ENCODE measurements around the gene APOL2. TPM values are rescaled to one million over a fixed set of nuclear protein-coding genes. Genes with fewer than 3 reads are reported as not detected.
"Not testable (repeated sequence)": the region's sequence is repeated elsewhere in the genome, so short reads cannot be mapped to it uniquely, and the experiment has no call there.

APOL2 gene
- total RNA-seq, 2 donors from 2014 or later = 64.5 to 69.5 TPM

- Mint-ChIP-seq H3K4me1 (ENCODE audit: low read depth) (peaks cover 40% of the 10 kb centered on the region), H3K4me3 (no peak overlapping the region), H3K27me3 (ENCODE audit: low read depth) (no peaks in the 10 kb centered on the region), H3K27ac (peak overlapping the region; percentile 63), H3K9me3 (no peaks in the 10 kb centered on the region), H3K36me3 (ENCODE audit: insufficient read depth in 2 of 2) (peaks cover 4 to 6% of the 10 kb centered on the region in 2 donors)
- ATAC-seq (replicated peaks in 1 of 2) (peak; percentile 74 to 78), DNase-seq (peak; percentile 67 to 69)
Measured at GRCh38 chr22:36277482-36278291, 38.4 kb upstream of the APOL2 start.

DNA sequence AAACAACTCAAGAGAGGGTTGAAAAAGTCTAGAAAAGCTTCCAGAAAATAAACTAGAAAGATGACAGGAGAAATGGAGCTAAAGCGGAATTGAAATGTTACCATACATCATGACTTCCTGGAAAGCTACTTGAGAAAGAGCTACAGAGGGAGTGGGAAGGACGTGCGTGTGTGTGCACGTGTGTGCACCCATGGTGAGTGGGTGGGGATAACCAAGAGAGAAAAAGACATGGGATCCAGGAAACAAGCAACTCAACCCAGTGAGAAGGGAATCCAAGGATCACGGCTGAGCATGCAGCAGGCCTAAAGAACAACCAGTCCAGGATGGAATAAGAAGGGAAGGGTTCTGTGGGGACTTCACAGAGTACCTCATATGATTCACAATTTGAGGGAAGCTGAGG, 35.2 kb upstream of the APOL2 start:
- Mint-ChIP-seq H3K4me3 (no peak overlapping the region), H3K36me3 (ENCODE audit: insufficient read depth in 2 of 2) (no peaks in the 10 kb centered on the region), H3K27me3 (ENCODE audit: low read depth) (no peaks in the 10 kb centered on the region), H3K9me3 (no peaks in the 10 kb centered on the region), H3K27ac (no peak overlapping the region), H3K4me1 (ENCODE audit: low read depth) (peaks cover 40% of the 10 kb centered on the region)
- ATAC-seq (replicated peaks in 1 of 2) (no peak), DNase-seq (no peak)

- H3K4me3 Mint-ChIP-seq; ATAC-seq (replicated peaks in 1 of 2); H3K36me3 Mint-ChIP-seq (ENCODE audit: insufficient read depth in 2 of 2); DNase-seq; H3K9me3 Mint-ChIP-seq; H3K27me3 Mint-ChIP-seq (ENCODE audit: low read depth): not testable (repeated sequence)
- peaks cover 23% of the 10 kb centered on the region for H3K4me1 Mint-ChIP-seq (ENCODE audit: low read depth)
- peak overlapping the region; percentile 53 for H3K27ac Mint-ChIP-seq
Measured at GRCh38 chr22:36271951-36272350, 32.6 kb upstream of the APOL2 start.

DNA sequence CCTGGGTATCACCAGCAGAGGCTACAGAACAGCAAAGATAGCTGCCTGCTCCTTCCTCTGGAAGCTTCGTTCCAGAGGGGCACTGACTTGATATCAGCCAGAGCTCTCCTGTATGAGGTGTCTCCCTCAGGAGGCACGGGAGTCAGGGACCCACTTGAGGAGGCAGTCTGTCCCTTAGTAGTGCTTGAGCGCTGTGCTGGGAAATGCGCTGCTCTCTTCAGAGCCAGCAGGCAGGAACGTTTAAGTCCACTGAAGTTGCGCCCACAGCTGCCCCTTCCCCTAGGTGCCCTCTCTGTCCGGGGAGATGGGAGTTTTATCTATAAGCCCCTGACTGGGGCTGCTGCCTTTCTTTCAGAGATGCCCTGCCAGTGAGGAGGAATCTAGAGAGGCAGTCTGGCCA, 31.9 kb upstream of the APOL2 start:
- H3K27me3 Mint-ChIP-seq (ENCODE audit: low read depth); H3K27ac Mint-ChIP-seq; H3K9me3 Mint-ChIP-seq; H3K36me3 Mint-ChIP-seq (ENCODE audit: insufficient read depth in 2 of 2); ATAC-seq (replicated peaks in 1 of 2); H3K4me3 Mint-ChIP-seq; DNase-seq: not testable (repeated sequence)
- peaks cover 19% of the 10 kb centered on the region for H3K4me1 Mint-ChIP-seq (ENCODE audit: low read depth)

DNA sequence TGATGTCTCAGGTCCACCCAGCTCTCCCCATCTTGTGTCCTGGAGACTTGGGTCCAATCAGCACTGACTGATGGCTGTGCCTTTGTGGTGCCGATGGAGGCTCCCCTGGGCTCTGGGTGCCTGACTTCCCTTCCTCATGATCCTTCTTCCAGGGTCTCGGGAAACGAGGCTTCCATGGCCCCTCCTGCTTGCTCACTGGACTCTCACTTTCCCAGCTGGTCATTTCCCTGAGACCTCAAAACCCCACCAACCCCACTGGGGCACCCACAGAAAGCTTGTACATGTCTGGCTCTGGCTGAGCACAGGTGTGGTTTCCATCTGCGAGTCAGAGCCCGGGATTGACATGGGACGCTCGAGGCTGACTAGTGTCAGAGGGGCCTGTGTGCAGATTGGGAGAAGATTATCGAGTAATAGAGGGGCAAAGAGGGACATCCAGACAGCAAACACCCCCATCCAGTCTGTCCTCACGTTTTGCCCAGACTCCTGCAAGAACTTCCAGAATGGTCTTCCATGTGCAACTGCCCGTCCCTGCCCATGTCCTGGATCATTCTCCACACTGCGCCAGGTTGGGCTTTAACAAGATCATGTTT, 28.7 kb upstream of the APOL2 start:
- Mint-ChIP-seq H3K36me3 (ENCODE audit: insufficient read depth in 2 of 2) (peaks cover 2 to 18% of the 10 kb centered on the region in 2 donors), H3K27ac (no peak overlapping the region), H3K27me3 (ENCODE audit: low read depth) (no peaks in the 10 kb centered on the region), H3K9me3 (no peaks in the 10 kb centered on the region), H3K4me1 (ENCODE audit: low read depth) (no peaks in the 10 kb centered on the region), H3K4me3 (no peak overlapping the region)
- DNase-seq = no peak
- ATAC-seq (replicated peaks in 1 of 2) = peak in 1 of 2 donors; percentile 14

DNA sequence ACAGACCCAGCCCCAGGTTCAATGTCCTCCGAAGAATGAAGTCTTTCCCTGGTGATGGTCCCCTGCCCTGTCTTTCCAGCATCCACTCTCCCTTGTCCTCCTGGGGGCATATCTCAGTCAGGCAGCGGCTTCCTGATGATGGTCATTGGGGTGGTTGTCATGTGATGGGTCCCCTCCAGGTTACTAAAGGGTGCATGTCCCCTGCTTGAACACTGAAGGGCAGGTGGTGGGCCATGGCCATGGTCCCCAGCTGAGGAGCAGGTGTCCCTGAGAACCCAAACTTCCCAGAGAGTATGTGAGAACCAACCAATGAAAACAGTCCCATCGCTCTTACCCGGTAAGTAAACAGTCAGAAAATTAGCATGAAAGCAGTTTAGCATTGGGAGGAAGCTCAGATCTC, 27.7 kb upstream of the APOL2 start:
- Mint-ChIP-seq H3K36me3 (ENCODE audit: insufficient read depth in 2 of 2) (peaks cover 2 to 18% of the 10 kb centered on the region in 2 donors), H3K4me1 (ENCODE audit: low read depth) (no peaks in the 10 kb centered on the region), H3K9me3 (no peaks in the 10 kb centered on the region), H3K4me3 (no peak overlapping the region), H3K27me3 (ENCODE audit: low read depth) (no peaks in the 10 kb centered on the region), H3K27ac (no peak overlapping the region)
- ATAC-seq (replicated peaks in 1 of 2) (no peak), DNase-seq (no peak)

GRCh38 chr22:36263886-36264664, 24.7 kb upstream of the APOL2 start:
- H3K4me3 Mint-ChIP-seq; ATAC-seq (replicated peaks in 1 of 2); H3K27ac Mint-ChIP-seq; DNase-seq; H3K4me1 Mint-ChIP-seq (ENCODE audit: low read depth); H3K9me3 Mint-ChIP-seq; H3K27me3 Mint-ChIP-seq (ENCODE audit: low read depth): not testable (repeated sequence)
- peaks cover 4 to 23% of the 10 kb centered on the region in 2 donors for H3K36me3 Mint-ChIP-seq (ENCODE audit: insufficient read depth in 2 of 2)

GRCh38 chr22:36263216-36263673, 23.9 kb upstream of the APOL2 start:
- H3K4me1 Mint-ChIP-seq (ENCODE audit: low read depth) = peaks cover 12% of the 10 kb centered on the region
- H3K9me3 Mint-ChIP-seq; DNase-seq; H3K4me3 Mint-ChIP-seq; ATAC-seq (replicated peaks in 1 of 2); H3K27me3 Mint-ChIP-seq (ENCODE audit: low read depth): not testable (repeated sequence)
- H3K36me3 Mint-ChIP-seq (ENCODE audit: insufficient read depth in 2 of 2) = peaks cover 7 to 27% of the 10 kb centered on the region in 2 donors
- H3K27ac Mint-ChIP-seq = peak overlapping the region; percentile 29

GRCh38 chr22:36262307-36262706, 23.0 kb upstream of the APOL2 start:
- H3K27ac Mint-ChIP-seq; DNase-seq; H3K4me3 Mint-ChIP-seq; H3K27me3 Mint-ChIP-seq (ENCODE audit: low read depth); H3K9me3 Mint-ChIP-seq; ATAC-seq (replicated peaks in 1 of 2): not testable (repeated sequence)
- H3K36me3 Mint-ChIP-seq (ENCODE audit: insufficient read depth in 2 of 2) = peaks cover 7 to 29% of the 10 kb centered on the region in 2 donors
- H3K4me1 Mint-ChIP-seq (ENCODE audit: low read depth) = peaks cover 19% of the 10 kb centered on the region

DNA sequence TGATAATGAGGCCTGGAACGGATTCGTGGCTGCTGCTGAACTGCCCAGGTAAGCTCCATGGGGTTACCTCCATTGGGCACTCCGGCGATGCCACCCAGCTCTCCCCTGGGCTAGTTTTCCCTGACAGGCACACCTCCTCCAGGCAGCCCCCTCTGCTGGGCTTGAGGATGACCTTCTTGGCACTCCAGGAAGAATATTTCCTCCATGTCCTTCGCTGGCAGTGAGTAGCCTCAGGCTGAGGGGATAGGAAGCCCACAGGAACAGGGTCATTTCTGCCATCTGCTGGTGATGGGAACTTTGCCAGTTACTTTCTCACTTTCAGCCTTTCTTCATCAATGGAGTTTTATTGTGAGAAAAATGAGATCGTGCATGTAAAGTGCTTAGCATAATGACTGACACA, 22.3 kb upstream of the APOL2 start:
- not testable (repeated sequence) for H3K4me3 Mint-ChIP-seq; H3K9me3 Mint-ChIP-seq; H3K27ac Mint-ChIP-seq; H3K27me3 Mint-ChIP-seq (ENCODE audit: low read depth); ATAC-seq (replicated peaks in 1 of 2); DNase-seq
- peaks cover 7 to 23% of the 10 kb centered on the region in 2 donors for H3K36me3 Mint-ChIP-seq (ENCODE audit: insufficient read depth in 2 of 2)
- H3K4me1 Mint-ChIP-seq (ENCODE audit: low read depth) = peaks cover 25% of the 10 kb centered on the region

DNA sequence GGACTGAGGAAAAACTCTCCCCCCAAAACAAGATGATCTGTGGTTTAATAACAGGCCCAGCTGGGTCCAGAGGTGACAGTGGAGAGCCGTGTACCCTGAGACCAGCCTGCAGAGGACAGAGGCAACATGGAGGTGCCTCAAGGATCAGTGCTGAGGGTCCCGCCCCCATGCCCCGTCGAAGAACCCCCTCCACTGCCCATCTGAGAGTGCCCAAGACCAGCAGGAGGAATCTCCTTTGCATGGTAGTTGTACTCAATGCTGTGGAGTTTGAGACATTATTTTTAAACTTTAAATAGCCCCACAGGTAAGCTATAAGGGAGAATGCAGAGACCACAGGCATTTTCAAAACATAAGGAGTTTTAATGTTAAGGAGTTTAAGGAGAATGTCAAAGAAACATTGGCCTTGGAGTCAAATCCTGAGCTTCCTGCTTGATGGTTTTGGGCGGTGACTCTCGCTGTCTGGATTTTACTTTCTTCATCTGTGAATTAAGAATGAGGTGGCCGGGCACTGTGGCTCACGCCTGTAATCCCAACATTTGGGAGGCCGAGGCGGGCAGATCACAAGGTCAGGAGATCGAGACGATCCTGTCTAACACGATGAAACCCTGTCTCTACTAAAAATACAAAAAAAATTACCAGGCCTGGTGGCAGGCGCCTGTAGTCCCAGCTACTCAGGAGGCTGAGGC, 20.4 kb upstream of the APOL2 start:
- Mint-ChIP-seq H3K27me3 (ENCODE audit: low read depth) (no peaks in the 10 kb centered on the region), H3K4me1 (ENCODE audit: low read depth) (peaks cover 43% of the 10 kb centered on the region), H3K4me3 (no peak overlapping the region), H3K9me3 (no peaks in the 10 kb centered on the region), H3K36me3 (ENCODE audit: insufficient read depth in 2 of 2) (peaks cover 7 to 14% of the 10 kb centered on the region in 2 donors), H3K27ac (peak overlapping the region; percentile 78)
- no peak for ATAC-seq (replicated peaks in 1 of 2)
- DNase-seq = no peak

GRCh38 chr22:36258701-36259614, 19.6 kb upstream of the APOL2 start:
- peaks cover 9 to 11% of the 10 kb centered on the region in 2 donors for H3K36me3 Mint-ChIP-seq (ENCODE audit: insufficient read depth in 2 of 2)
- peak; percentile 61 to 62 for DNase-seq
- no peaks in the 10 kb centered on the region for H3K27me3 Mint-ChIP-seq (ENCODE audit: low read depth)
- peak overlapping the region; percentile 78 for H3K27ac Mint-ChIP-seq
- peaks cover 51% of the 10 kb centered on the region for H3K4me1 Mint-ChIP-seq (ENCODE audit: low read depth)
- peak; percentile 70 to 82 for ATAC-seq (replicated peaks in 1 of 2)
- H3K9me3 Mint-ChIP-seq = no peaks in the 10 kb centered on the region
- H3K4me3 Mint-ChIP-seq = peak overlapping the region; percentile 72 to 79

All from activated T-cell treated with anti-CD3 and anti-CD28 coated beads, Interleukin-2, amount 50 U/mL, for 72 hours (primary cell).